T47D (cell line): Measurements from ENCODE around the gene MBNL2.

Experiments
- DNase-seq, 2 experiments: peaks; one replicate each; pipeline versions ENCODE4 v3.0.0 to v3.0.0-alpha.2; 2011 to 2012; ENCODE audit warnings: low read depth in 1 of 2, low spot score in 1 of 2
- JUND ChIP-seq: IDR thresholded peaks from 2 replicates; pipeline ENCODE4 v1.6.1; 2012; ENCODE audit warnings: low read depth
- in situ Hi-C: cut with HindIII; loops from 2 replicates; pipeline ENCODE4 v1.10.0; 2016; ENCODE audit warnings: low sequenced_read_pairs, low pct_unique_long_range_greater_than_20kb

Gene MBNL2

DNA sequence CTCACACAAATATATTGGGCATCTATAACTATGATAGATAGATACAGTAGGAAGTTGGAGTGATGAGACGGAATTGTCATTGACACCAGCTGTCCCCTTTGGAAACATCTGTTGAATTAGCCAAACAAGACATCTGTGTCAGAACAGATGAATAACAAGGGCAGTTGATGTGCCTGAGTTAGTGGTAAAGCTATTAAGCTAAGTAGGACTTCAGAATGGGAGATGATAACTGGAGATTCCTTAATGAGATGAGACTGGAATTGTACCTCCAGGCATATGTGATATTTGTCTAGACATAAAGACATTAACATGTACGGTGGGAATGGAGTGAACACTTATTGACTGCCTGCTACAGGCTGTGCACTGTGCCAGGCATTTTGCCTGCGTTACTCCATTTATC lies 78.7 kb downstream of the MBNL2 start:
- TF ChIP-seq JUND, result no peak
- in situ Hi-C loops, result no loop called here
- DNase-seq, result no peak

GRCh38 chr13:97301382-97302095 lies 79.4 kb downstream of the MBNL2 start:
- no peak for DNase-seq
- no peak for TF ChIP-seq JUND
- in situ Hi-C loops, result no loop called here

DNA sequence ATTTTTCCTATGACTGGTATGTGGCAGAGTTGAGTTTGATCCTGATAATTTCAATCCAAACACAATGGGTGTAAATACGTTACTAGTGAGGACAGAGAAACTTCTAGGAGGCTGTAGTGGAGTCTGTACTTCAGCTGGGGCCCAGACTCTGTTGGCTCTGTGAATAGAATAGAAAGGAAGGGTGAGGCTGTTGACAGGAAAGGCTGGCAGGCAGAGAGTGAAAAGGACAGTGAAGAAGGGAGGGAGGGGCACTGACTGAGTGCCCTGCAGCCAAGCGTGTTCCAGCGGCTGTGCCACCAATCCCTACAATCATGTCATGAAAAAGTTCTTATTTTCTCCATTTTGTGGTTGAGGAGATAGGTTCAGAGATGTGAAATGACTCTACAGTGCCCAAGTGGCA lies 80.5 kb downstream of the MBNL2 start:
- in situ Hi-C loops, result no loop called here
- no peak for TF ChIP-seq JUND
- DNase-seq, result no peak

DNA sequence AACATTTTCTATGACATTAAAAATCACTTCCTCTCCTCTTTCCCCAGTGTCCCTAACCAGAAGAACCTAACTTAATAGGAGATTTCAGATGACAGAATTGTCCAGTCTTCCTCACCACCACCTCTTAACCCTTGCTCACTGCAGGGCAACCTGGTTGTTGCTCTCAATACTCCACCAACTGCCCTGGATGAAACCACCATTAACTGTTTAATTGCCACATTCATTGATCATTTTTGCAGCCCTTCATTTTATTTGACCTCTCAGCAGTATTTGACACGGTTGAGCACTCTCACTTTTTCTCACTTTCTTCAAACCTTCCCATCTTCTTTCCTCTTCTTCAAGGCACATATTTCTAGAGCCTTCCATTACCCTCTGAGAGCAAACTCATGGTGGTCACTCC lies 84.0 kb downstream of the MBNL2 start:
- in situ Hi-C loops, result no loop called here

GRCh38 chr13:97306645-97307044 lies 84.5 kb downstream of the MBNL2 start:
- no peak for TF ChIP-seq JUND
- in situ Hi-C loops, result no loop called here
- no peak for DNase-seq

More for the DNA sequence above, 84.0 kb downstream of the MBNL2 start:
- TF ChIP-seq JUND, result no peak
- no peak for DNase-seq

DNA sequence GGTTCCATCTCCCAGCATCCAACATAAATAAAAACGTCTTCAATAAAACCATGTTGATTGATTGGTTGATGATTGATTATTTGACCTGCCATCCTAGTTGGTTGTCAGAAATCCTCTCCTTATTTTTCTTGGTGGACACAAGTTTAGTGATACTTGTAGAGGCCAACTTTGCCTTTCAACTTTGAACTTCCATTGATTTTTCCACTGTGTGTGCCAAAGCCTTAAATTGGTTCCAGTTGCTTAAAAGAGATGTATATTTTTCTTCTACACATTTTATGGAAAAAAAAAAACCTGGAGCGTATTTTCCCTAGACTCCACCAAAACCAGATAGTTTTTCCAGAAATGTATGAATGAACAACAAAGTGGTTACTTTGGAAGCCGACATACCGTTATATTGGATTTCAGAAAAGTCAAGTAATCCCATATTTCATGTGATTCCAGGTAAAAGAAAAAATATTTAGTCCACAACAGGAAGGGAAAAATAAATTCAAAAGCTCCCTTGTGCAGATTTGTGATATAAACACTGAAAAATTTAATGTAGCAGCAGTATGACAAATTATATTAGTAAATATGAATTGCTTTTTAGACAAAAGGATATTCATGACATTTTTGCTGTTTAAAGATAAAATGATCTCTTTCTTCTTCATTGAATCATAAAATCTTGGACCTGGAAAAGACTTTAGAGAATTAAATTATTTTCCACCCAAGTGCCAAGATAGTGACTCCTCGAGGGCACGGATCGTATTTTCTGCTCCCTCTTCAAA lies 85.2 kb downstream of the MBNL2 start:
- no peak for TF ChIP-seq JUND
- no peak for DNase-seq
- in situ Hi-C loops, result no loop called here

DNA sequence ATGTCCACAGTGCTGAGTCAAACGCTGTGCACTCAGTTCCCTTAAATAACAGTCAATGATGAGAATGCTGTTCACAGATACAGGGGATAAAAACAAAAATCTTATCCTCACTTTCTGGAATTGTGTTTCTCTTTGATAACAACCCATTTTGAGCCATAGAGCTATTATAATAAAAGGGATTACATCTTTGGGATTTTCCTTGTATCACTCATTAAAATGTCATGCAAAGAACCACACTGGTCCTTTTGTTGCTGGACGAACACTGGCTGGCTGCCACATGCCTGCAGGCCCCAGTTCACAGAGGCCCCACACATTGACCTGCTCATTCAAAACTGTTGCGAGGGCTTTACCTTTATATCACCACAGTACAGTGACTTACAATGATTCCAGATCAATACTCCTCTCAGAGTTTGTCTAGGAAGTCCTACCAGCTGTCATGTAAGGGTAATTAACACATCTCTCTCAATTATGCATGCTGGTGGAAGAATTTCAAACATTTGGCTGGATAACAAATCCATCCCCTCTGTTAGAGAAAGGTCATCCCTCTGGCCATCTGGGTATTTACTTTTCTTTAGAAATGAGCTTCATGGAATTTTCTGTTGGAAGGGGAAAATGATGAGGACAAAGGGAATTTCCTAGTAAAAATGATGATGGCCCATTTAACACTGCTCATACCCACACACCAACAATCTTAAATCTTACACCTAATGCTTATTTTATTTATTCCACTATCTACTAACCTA lies 85.9 kb downstream of the MBNL2 start:
- peak in 1 of 2 experiments; percentile 30 for DNase-seq
- in situ Hi-C loops, result no loop called here
- no peak for TF ChIP-seq JUND

DNA sequence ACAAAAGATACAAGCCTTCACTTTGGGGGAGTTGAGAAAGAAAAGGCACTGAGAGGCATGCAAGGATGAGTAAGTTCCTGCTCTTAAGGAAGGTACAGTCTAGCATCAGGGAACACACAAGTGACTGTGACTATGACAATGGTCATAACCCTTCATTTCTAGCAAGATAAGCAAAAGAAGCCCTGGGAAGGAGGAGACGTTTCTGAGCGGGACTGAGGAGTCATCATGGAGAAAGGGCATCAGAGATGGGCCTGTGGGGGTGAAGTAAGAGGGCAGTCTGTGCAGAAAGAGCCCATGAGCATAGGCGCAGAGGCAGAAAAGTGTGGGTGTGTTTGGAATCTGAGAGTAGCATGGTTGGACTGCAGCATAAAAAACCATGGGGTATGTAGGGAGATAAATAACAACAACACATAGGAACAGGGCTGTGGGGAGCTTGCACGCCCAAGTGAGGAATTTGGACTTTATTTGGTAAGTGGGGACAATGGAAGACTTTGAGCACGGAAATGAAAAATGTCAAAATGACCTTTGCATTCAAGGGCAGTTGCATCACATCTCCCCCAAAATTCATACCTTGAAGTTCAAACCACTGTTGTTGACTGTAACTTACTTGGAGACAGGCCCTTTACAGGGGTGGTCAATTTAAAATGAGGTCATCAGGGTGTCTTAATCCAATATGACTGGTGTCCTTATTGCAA lies 86.7 kb downstream of the MBNL2 start:
- TF ChIP-seq JUND, result no peak
- no peak for DNase-seq
- in situ Hi-C loops, result no loop called here

DNA sequence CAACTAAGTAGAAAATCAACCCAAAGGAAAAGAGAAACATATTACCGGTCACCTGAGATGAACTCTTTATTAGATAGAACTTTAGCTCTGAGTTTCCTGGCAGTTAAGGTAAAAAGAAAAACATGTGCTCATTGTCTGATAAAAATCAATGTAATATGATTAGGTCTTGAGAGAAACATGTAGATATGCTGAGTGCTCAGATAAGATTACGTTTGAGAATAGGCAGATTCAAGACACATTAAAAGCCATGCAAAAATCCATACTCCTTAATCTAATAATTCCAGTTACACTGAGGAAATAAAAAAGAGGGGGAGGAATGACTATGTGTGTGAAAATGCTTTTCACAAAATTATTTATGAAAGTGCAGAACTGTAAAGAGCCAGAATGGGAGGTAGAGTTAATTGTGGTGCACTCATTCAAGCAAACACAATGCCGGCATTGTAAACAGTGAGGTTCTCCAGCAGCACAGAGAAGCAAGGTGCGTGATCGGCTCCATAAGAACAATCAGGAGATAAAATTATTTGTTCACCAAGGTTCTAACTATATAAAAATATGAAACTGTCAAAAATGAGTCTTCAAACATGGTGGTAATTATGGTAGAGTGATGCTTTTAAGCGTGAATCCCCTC lies 88.8 kb downstream of the MBNL2 start:
- in situ Hi-C loops, result no loop called here
- DNase-seq, result no peak
- no peak for TF ChIP-seq JUND

DNA sequence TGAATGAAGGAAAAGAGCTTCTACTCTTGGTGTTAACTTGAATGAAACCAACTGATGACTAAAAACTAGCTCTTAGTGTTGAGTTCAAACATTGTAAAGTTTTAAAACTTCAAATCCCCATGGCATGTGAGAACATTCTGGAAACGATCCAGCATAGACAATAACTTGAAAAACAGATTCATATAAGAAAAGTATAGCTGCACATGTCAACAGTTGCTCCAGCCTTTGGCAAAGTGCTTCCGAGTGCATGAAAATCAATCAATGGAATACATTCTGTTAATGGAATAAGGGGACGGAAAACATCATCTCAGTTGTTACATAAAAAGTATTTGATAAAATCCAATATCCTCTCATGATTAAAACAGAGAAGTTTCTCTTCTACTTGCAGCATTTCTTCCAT lies 89.8 kb downstream of the MBNL2 start:
- in situ Hi-C loops, result no loop called here
- no peak for DNase-seq
- no peak for TF ChIP-seq JUND

DNA sequence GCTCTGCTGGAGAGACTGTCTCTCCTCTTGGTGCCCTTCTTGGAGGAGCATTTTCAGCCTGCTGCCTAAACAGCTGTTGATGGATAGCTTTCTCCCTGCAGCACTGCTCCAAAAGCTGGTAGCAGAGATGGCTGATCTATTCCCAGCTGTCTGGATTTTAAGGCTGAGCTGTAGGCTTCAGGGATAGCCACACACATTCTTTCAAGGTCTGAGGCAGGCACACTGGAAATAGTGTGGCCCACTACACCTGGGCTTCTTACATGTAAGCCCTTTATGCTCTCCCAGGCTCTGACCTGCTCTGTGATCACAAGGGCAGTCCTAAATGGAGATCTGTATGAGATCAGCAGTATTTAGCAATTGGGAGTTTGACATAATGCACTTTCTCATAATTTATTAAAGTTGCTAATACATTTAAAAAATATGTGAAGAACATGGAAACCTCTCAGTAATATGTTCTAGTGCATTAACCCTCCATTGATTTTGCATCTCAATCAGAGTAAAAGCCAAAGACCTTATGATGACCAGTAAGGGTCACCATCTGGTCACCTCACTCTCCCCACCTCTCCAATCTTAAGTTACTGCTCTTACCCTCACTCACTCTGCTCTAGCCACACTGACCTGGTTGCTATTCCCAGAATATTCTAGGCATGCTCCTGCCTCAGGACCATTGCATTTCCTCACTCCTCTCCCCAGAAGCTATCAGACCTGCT lies 91.6 kb downstream of the MBNL2 start:
- in situ Hi-C loops, result no loop called here
- no peak for DNase-seq

More for the DNA sequence above, 91.6 kb downstream of the MBNL2 start:
- no peak for TF ChIP-seq JUND
